HEK293 (cell line): ENCODE results near the gene HRCT1.

Experiments
- CTCF ChIA-PET: fragments of 350-600 bp; formaldehyde crosslinking; extraction: SDS; loops from one replicate; lab custom pipeline; 2021; ENCODE audit warnings: antibody characterized with exemption; lab: Yijun Ruan, JAX
- POLR2A ChIA-PET: fragments of 300-600 bp; formaldehyde crosslinking; extraction: SDS; loops from one replicate; lab custom pipeline; 2020; ENCODE audit warnings: antibody characterized with exemption, inconsistent platforms; lab: Yijun Ruan, JAX
- H3K27ac ChIP-seq: fragments of 200-500 bp; sonication (Bioruptor generic); 2 replicates; pipeline ENCODE4 v1.5.1; 2014; ENCODE audit warnings: low read depth, low read length, control low read depth, inconsistent platforms; ENCODE audit errors: extremely low read depth
- H3K36me3 ChIP-seq, 2 experiments: fragments of 200-500 bp in 1 of 2; sonication (Bioruptor generic) in 1 of 2; 1 replicate in 1 of 2; 2 replicates in 1 of 2; pipeline ENCODE4 v1.5.1; 2014 to 2017; ENCODE audit warnings: inconsistent platforms in 2 of 2, low read length in 2 of 2; ENCODE audit not compliant: control insufficient read depth in 2 of 2, insufficient read depth in 1 of 2
- H3K4me1 ChIP-seq: fragments of 200-500 bp; sonication (Bioruptor generic); 2 replicates; pipeline ENCODE4 v1.5.1; 2014; ENCODE audit warnings: mild to moderate bottlenecking, low read length, inconsistent platforms; ENCODE audit not compliant: control insufficient read depth, insufficient read depth
- H3K4me3 ChIP-seq: 2 replicates; pipeline ENCODE4 v1.5.1; 2011; ENCODE audit warnings: low read depth, mild to moderate bottlenecking, control low read depth, low read length, moderate library complexity
- H3K9me3 ChIP-seq: fragments of 200-500 bp; sonication (Bioruptor generic); 2 replicates; pipeline ENCODE4 v1.5.1; 2014; ENCODE audit warnings: low read depth, low read length, inconsistent platforms; ENCODE audit not compliant: control insufficient read depth, insufficient read depth
- GFI1B ChIP-seq: fragments of 450-650 bp; formaldehyde crosslinking; IDR thresholded peaks from 2 replicates; pipeline ENCODE4 v1.5.1; 2016; ENCODE audit warnings: missing biosample characterization, missing genetic modification characterization
- IKZF3 ChIP-seq: fragments of 450-650 bp; IDR thresholded peaks from 2 replicates; pipeline ENCODE4 v1.5.0; 2018; ENCODE audit warnings: missing biosample characterization, mild to moderate bottlenecking, missing genetic modification characterization, moderate library complexity
- OVOL3 ChIP-seq: fragments of 450-650 bp; formaldehyde crosslinking; IDR thresholded peaks from 2 replicates; pipeline ENCODE4 v1.5.1; 2016; ENCODE audit warnings: missing biosample characterization, missing genetic modification characterization
- ZNF184 ChIP-seq: fragments of 450-650 bp; IDR thresholded peaks from 2 replicates; pipeline ENCODE4 v1.5.1; 2018; ENCODE audit warnings: missing biosample characterization, mild to moderate bottlenecking, missing genetic modification characterization
- ZNF214 ChIP-seq: fragments of 450-650 bp; formaldehyde crosslinking; IDR thresholded peaks from 2 replicates; pipeline ENCODE4 v1.5.1; 2017; ENCODE audit warnings: missing biosample characterization, mild to moderate bottlenecking, missing genetic modification characterization, borderline replicate concordance
- ZNF221 ChIP-seq: fragments of 450-650 bp; formaldehyde crosslinking; IDR thresholded peaks from 2 replicates; pipeline ENCODE4 v1.5.1; 2017; ENCODE audit warnings: missing biosample characterization, missing genetic modification characterization, borderline replicate concordance
- ZNF239 ChIP-seq: fragments of 450-650 bp; formaldehyde crosslinking; IDR thresholded peaks from 2 replicates; pipeline ENCODE4 v1.5.1; 2016; ENCODE audit warnings: missing biosample characterization, missing genetic modification characterization
- ZNF292 ChIP-seq: fragments of 450-650 bp; formaldehyde crosslinking; IDR thresholded peaks from 2 replicates; pipeline ENCODE4 v1.5.1; 2016; ENCODE audit warnings: low read depth, missing biosample characterization, missing genetic modification characterization, borderline replicate concordance
- ZNF423 ChIP-seq: fragments of 450-650 bp; formaldehyde crosslinking; IDR thresholded peaks from 2 replicates; pipeline ENCODE4 v1.5.1; 2016; ENCODE audit warnings: missing biosample characterization, missing genetic modification characterization
- ZNF501 ChIP-seq: fragments of 450-650 bp; formaldehyde crosslinking; IDR thresholded peaks from 2 replicates; pipeline ENCODE4 v1.5.1; 2016; ENCODE audit warnings: missing biosample characterization, missing genetic modification characterization
- ZNF521 ChIP-seq: fragments of 450-650 bp; formaldehyde crosslinking; IDR thresholded peaks from 2 replicates; pipeline ENCODE4 v1.5.1; 2017; ENCODE audit warnings: missing biosample characterization, mild to moderate bottlenecking, missing genetic modification characterization
- ZNF571 ChIP-seq: fragments of 450-650 bp; formaldehyde crosslinking; IDR thresholded peaks from 2 replicates; pipeline ENCODE4 v1.5.0; 2017; ENCODE audit warnings: missing biosample characterization, missing genetic modification characterization
- ZNF837 ChIP-seq: fragments of 450-650 bp; formaldehyde crosslinking; IDR thresholded peaks from 2 replicates; pipeline ENCODE4 v1.5.1; 2016; ENCODE audit warnings: missing biosample characterization, missing genetic modification characterization
- TF ChIP-seq, protein P1 (sequence below): fragments of 450-650 bp; formaldehyde crosslinking; IDR thresholded peaks from 2 replicates; pipeline ENCODE4 v1.5.1; 2016; ENCODE audit warnings: missing biosample characterization, missing genetic modification characterization
- TF ChIP-seq, protein P2 (sequence below): fragments of 450-650 bp; IDR thresholded peaks from 2 replicates; pipeline ENCODE4 v1.5.1; 2018; ENCODE audit warnings: missing biosample characterization, mild to moderate bottlenecking, missing genetic modification characterization
- TF ChIP-seq, protein P3 (sequence below): fragments of 450-650 bp; formaldehyde crosslinking; IDR thresholded peaks from 2 replicates; pipeline ENCODE4 v1.5.1; 2016; ENCODE audit warnings: missing biosample characterization, missing genetic modification characterization
- TF ChIP-seq, protein P4 (sequence below): fragments of 450-650 bp; formaldehyde crosslinking; conservative IDR thresholded peaks from 2 replicates; pipeline ENCODE4 v1.5.1; 2016; ENCODE audit warnings: low read depth, missing biosample characterization, missing genetic modification characterization
- TF ChIP-seq, protein P5 (sequence below): fragments of 450-650 bp; formaldehyde crosslinking; IDR thresholded peaks from 2 replicates; pipeline ENCODE4 v1.5.1; 2017; ENCODE audit warnings: missing biosample characterization, missing genetic modification characterization

Gene HRCT1

DNA sequence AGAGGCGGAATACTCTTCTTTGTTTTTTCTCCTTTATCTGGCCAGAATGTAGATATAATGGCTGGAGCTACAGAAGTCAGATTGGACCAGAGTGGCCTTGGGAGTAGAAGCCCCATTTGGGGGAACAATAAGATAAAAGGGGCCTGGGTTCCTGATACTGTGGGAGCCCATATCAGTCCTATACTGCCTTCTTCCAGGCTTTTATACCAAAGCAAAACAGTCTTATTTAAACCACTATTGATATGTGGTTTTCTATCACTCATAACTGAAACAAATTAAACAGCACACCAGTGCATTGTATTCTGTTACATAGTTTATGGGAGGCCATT is 17.6 kb downstream of the HRCT1 start:
- TF ChIP-seq ZNF214 (tag by site-specific recombination) (no peak), ZNF837 (tag by site-specific recombination) (no peak), ZNF221 (tag by site-specific recombination) (no peak)
- TF ChIP-seq, protein P1, sequence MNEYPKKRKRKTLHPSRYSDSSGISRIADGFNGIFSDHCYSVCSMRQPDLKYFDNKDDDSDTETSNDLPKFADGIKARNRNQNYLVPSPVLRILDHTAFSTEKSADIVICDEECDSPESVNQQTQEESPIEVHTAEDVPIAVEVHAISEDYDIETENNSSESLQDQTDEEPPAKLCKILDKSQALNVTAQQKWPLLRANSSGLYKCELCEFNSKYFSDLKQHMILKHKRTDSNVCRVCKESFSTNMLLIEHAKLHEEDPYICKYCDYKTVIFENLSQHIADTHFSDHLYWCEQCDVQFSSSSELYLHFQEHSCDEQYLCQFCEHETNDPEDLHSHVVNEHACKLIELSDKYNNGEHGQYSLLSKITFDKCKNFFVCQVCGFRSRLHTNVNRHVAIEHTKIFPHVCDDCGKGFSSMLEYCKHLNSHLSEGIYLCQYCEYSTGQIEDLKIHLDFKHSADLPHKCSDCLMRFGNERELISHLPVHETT (tag by site-specific recombination), result no peak
- TF ChIP-seq, protein P2, sequence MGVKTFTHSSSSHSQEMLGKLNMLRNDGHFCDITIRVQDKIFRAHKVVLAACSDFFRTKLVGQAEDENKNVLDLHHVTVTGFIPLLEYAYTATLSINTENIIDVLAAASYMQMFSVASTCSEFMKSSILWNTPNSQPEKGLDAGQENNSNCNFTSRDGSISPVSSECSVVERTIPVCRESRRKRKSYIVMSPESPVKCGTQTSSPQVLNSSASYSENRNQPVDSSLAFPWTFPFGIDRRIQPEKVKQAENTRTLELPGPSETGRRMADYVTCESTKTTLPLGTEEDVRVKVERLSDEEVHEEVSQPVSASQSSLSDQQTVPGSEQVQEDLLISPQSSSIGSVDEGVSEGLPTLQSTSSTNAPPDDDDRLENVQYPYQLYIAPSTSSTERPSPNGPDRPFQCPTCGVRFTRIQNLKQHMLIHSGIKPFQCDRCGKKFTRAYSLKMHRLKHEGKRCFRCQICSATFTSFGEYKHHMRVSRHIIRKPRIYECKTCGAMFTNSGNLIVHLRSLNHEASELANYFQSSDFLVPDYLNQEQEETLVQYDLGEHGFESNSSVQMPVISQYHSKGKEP (tag by site-specific recombination), result no peak
- TF ChIP-seq, protein P3, sequence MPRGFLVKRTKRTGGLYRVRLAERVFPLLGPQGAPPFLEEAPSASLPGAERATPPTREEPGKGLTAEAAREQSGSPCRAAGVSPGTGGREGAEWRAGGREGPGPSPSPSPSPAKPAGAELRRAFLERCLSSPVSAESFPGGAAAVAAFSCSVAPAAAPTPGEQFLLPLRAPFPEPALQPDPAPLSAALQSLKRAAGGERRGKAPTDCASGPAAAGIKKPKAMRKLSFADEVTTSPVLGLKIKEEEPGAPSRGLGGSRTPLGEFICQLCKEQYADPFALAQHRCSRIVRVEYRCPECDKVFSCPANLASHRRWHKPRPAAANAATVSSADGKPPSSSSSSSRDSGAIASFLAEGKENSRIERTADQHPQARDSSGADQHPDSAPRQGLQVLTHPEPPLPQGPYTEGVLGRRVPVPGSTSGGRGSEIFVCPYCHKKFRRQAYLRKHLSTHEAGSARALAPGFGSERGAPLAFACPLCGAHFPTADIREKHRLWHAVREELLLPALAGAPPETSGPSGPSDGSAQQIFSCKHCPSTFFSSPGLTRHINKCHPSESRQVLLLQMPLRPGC (tag by site-specific recombination), result no peak
- TF ChIP-seq, protein P4, sequence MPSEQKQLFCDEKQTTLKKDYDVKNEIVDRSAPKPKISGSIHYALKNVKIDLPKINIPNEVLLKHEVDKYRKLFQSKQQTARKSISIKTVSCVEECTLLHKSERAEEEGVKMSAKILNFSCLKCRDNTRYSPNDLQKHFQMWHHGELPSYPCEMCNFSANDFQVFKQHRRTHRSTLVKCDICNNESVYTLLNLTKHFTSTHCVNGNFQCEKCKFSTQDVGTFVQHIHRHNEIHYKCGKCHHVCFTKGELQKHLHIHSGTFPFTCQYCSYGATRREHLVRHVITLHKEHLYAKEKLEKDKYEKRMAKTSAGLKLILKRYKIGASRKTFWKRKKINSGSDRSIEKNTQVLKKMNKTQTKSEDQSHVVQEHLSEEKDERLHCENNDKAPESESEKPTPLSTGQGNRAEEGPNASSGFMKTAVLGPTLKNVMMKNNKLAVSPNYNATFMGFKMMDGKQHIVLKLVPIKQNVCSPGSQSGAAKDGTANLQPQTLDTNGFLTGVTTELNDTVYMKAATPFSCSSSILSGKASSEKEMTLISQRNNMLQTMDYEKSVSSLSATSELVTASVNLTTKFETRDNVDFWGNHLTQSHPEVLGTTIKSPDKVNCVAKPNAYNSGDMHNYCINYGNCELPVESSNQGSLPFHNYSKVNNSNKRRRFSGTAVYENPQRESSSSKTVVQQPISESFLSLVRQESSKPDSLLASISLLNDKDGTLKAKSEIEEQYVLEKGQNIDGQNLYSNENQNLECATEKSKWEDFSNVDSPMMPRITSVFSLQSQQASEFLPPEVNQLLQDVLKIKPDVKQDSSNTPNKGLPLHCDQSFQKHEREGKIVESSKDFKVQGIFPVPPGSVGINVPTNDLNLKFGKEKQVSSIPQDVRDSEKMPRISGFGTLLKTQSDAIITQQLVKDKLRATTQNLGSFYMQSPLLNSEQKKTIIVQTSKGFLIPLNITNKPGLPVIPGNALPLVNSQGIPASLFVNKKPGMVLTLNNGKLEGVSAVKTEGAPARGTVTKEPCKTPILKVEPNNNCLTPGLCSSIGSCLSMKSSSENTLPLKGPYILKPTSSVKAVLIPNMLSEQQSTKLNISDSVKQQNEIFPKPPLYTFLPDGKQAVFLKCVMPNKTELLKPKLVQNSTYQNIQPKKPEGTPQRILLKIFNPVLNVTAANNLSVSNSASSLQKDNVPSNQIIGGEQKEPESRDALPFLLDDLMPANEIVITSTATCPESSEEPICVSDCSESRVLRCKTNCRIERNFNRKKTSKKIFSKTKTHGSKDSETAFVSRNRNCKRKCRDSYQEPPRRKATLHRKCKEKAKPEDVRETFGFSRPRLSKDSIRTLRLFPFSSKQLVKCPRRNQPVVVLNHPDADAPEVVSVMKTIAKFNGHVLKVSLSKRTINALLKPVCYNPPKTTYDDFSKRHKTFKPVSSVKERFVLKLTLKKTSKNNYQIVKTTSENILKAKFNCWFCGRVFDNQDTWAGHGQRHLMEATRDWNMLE, result no peak
- no peaks in the 10 kb centered on the region for H3K36me3 ChIP-seq
- H3K9me3 ChIP-seq, result no peaks in the 10 kb centered on the region
- ChIA-PET POLR2A (interaction anchor here (0.6 kb wide), 2 partner anchors 20 to 842 kb away, joined by 3 to 8 read pairs; no protein-coding TSS in a partner anchor), CTCF (interaction anchor here (1.1 to 6.5 kb wide), 6 partner anchors 13 to 180 kb away, joined by 3 to 45 read pairs (median 8); partner anchors contain the start of gene SPAAR)
- H3K27ac ChIP-seq, result no peak overlapping the region
- H3K4me1 ChIP-seq, result no peaks in the 10 kb centered on the region
- no peak overlapping the region for H3K4me3 ChIP-seq

DNA sequence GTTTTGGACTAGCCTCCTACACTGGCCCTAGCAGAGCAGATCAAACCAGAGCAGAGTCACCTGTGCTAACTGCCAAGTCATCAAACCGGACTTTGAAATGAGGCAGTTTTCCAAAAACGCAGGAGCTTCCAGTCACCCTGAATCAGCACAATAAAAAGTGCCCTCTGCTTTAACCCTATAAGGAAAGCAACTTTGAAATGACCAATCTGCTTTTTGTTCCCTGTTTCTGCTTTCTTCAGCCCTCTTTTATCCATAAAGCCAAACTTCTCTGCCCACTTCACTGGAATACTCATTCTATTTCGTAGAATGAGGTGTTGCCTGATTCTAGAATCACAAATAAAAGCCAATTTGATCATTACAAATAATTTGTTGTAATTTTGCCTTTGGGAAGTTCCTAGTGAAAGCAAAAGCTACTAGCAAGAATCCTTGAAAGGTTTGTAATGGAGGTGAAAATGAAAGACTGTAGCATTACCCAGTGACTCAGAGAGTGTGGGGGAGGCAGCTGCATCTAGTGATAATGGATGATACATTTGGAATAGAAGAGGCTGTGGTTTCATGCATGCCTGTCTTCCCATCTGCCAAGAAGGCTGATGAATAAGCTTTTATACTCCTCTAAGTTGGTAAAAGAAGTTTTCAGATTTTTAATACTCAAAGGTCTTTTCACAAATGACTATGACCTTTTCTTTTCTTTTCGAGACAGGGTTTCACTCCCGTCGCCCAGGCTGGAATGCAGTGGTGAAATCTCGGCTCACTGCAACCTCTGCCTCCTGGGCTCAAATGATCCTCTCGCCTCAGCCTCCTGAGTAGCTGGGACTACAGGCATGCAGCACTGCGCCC is 18.1 kb downstream of the HRCT1 start:
- H3K4me3 ChIP-seq, result no peak overlapping the region
- CTCF ChIA-PET, result interaction anchor here (0.6 to 6.5 kb wide), 14 partner anchors 13 to 1337 kb away, joined by 3 to 45 read pairs (median 3); partner anchors contain the start of gene SPAAR
- H3K36me3 ChIP-seq, result no peaks in the 10 kb centered on the region
- H3K27ac ChIP-seq, result no peak overlapping the region
- POLR2A ChIA-PET, result interaction anchor here (0.6 kb wide), 2 partner anchors 20 to 842 kb away, joined by 3 to 8 read pairs; no protein-coding TSS in a partner anchor
- H3K9me3 ChIP-seq, result no peaks in the 10 kb centered on the region
- TF ChIP-seq ZNF292 (no peak), ZNF571 (tag by site-specific recombination) (no peak), IKZF3 (no peak), GFI1B (tag by site-specific recombination) (no peak), ZNF501 (tag by site-specific recombination) (no peak), ZNF184 (tag by site-specific recombination) (no peak), ZNF521 (tag by site-specific recombination) (no peak), ZNF239 (no peak), OVOL3 (tag by site-specific recombination) (no peak), ZNF423 (tag by site-specific recombination) (no peak)
- TF ChIP-seq, protein P5, sequence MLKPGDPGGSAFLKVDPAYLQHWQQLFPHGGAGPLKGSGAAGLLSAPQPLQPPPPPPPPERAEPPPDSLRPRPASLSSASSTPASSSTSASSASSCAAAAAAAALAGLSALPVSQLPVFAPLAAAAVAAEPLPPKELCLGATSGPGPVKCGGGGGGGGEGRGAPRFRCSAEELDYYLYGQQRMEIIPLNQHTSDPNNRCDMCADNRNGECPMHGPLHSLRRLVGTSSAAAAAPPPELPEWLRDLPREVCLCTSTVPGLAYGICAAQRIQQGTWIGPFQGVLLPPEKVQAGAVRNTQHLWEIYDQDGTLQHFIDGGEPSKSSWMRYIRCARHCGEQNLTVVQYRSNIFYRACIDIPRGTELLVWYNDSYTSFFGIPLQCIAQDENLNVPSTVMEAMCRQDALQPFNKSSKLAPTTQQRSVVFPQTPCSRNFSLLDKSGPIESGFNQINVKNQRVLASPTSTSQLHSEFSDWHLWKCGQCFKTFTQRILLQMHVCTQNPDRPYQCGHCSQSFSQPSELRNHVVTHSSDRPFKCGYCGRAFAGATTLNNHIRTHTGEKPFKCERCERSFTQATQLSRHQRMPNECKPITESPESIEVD (tag by site-specific recombination), result no peak
- no peaks in the 10 kb centered on the region for H3K4me1 ChIP-seq
